WI38 (cell line): ENCODE measurements around the gene RBM10.

Experiments used
- H3K4me3 ChIP-seq: 2 replicates; pipeline ENCODE4 v1.5.1; 2011; ENCODE audit warnings: low read depth, mild to moderate bottlenecking, control low read depth, low read length
- CTCF ChIP-seq: IDR thresholded peaks from 2 replicates; pipeline ENCODE4 v1.5.1; 2012; ENCODE audit warnings: low read depth, mild to moderate bottlenecking, control low read depth, low read length

Gene RBM10

GRCh38 chrX:47146121-47146935, 1.3 kb downstream of the RBM10 start:
- H3K4me3 ChIP-seq: peak overlapping the region; percentile 65
- TF ChIP-seq CTCF: no peak

- no peak for TF ChIP-seq CTCF
- H3K4me3 ChIP-seq: peak overlapping the region; percentile 65
These were observed 2.2 kb downstream of the RBM10 start for GRCh38 chrX:47146936-47147859.

- no peak for TF ChIP-seq CTCF
- H3K4me3 ChIP-seq: no peak overlapping the region
These were observed 3.9 kb downstream of the RBM10 start for GRCh38 chrX:47148946-47149345.

GRCh38 chrX:47151435-47151834, 6.4 kb downstream of the RBM10 start:
- no peak overlapping the region for H3K4me3 ChIP-seq
- no peak for TF ChIP-seq CTCF

GRCh38 chrX:47156611-47157520, 11.8 kb downstream of the RBM10 start:
- H3K4me3 ChIP-seq: no peak overlapping the region
- no peak for TF ChIP-seq CTCF

- no peak overlapping the region for H3K4me3 ChIP-seq
- no peak for TF ChIP-seq CTCF
These were observed 13.1 kb downstream of the RBM10 start for GRCh38 chrX:47158131-47158530.
